OCI-LY3 (cell line): Measurements from ENCODE around the gene COL4A6.

Source experiments
- H2AFZ ChIP-seq: fragments of 200-600, 300-600 bp; shearing (Covaris generic); 2 replicates; pipeline ENCODE4 v1.6.0; 2014; ENCODE audit warnings: antibody characterized with exemption, low read depth, low read length
- H3K27ac ChIP-seq: fragments of 200-600, 300-600 bp; sonication (generic); 2 replicates; pipeline ENCODE4 v1.5.1; 2014; ENCODE audit warnings: mild to moderate bottlenecking, low read length, moderate library complexity, mixed read lengths
- H3K27me3 ChIP-seq: fragments of 200-600, 300-600 bp; sonication (generic); 2 replicates; pipeline ENCODE4 v1.6.1; 2014; ENCODE audit warnings: low read depth, low read length, mixed read lengths
- H3K36me3 ChIP-seq: fragments of 200-600, 300-600 bp; sonication (generic); replicated peaks from 2 replicates; pipeline ENCODE3; 2014; ENCODE audit warnings: low read depth, low read length, mixed read lengths
- H3K4me1 ChIP-seq: fragments of 300-600, 200-600 bp; sonication (generic); 2 replicates; pipeline ENCODE4 v1.6.1; 2014; ENCODE audit warnings: low read length, mixed read lengths
- H3K4me2 ChIP-seq: fragments of 200-600, 300-600 bp; sonication (generic); 2 replicates; pipeline ENCODE4 v1.6.1; 2014; ENCODE audit warnings: low read length, mixed read lengths
- H3K4me3 ChIP-seq: fragments of 300-600, 200-600 bp; sonication (generic); 2 replicates; pipeline ENCODE4 v1.5.1; 2014; ENCODE audit warnings: antibody characterized with exemption, mild to moderate bottlenecking, low read length, moderate library complexity
- H3K79me2 ChIP-seq: fragments of 300-600, 200-600 bp; shearing (Covaris generic); 2 replicates; pipeline ENCODE4 v1.6.1; 2014; ENCODE audit warnings: mild to moderate bottlenecking, low read length, mixed read lengths
- H3K9ac ChIP-seq: fragments of 300-600, 200-600 bp; shearing (Covaris generic); 2 replicates; pipeline ENCODE4 v1.6.0; 2014; ENCODE audit warnings: mild to moderate bottlenecking, low read length, moderate library complexity
- H3K9me3 ChIP-seq: fragments of 200-600, 300-600 bp; shearing (Covaris generic); 2 replicates; pipeline ENCODE4 v1.6.1; 2014; ENCODE audit warnings: low read length, mixed read lengths; ENCODE audit not compliant: insufficient read depth
- H4K20me1 ChIP-seq: fragments of 200-600, 300-600 bp; sonication (generic); 2 replicates; pipeline ENCODE4 v1.6.1; 2016; ENCODE audit warnings: low read length, mixed read lengths; ENCODE audit not compliant: insufficient read depth
- CTCF ChIP-seq: fragments of 200-600, 300-600 bp; sonication (generic); IDR thresholded peaks from 2 replicates; pipeline ENCODE4 v1.5.1; 2014; ENCODE audit warnings: antibody characterized with exemption, low read length, low read depth
- EZH2phosphoT487 ChIP-seq: fragments of 200-600 bp; shearing (Covaris generic); IDR thresholded peaks from 2 replicates; pipeline ENCODE4 v1.6.1; 2018; ENCODE audit warnings: antibody characterized with exemption, mixed run types, low read depth

COL4A6 gene

GRCh38 chrX:108167211-108167872 lies 270.9 kb downstream of the COL4A6 start:
- Histone ChIP-seq H3K79me2 (no peaks in the 10 kb centered on the region), H3K4me3 (no peak overlapping the region), H3K27me3 (no peaks in the 10 kb centered on the region), H2AFZ (no peak overlapping the region), H3K27ac (no peak overlapping the region), H3K4me1 (no peaks in the 10 kb centered on the region), H3K9ac (no peak overlapping the region), H3K4me2 (no peak overlapping the region), H3K36me3 (no peaks in the 10 kb centered on the region), H3K9me3 (no peaks in the 10 kb centered on the region), H4K20me1 (no peaks in the 10 kb centered on the region)
- TF ChIP-seq EZH2phosphoT487, result no peak
- no peak for TF ChIP-seq CTCF

- Histone ChIP-seq H3K27me3 (no peaks in the 10 kb centered on the region), H3K9me3 (no peaks in the 10 kb centered on the region), H3K27ac (no peak overlapping the region), H3K4me3 (no peak overlapping the region), H3K4me1 (no peaks in the 10 kb centered on the region), H3K4me2 (no peak overlapping the region), H2AFZ (no peak overlapping the region), H3K36me3 (no peaks in the 10 kb centered on the region), H3K9ac (no peak overlapping the region), H4K20me1 (no peaks in the 10 kb centered on the region), H3K79me2 (no peaks in the 10 kb centered on the region)
- TF ChIP-seq EZH2phosphoT487, result no peak
- TF ChIP-seq CTCF, result peak; percentile 34; the same call in 1 of the 2 replicates
Measured at GRCh38 chrX:108165383-108166111, 272.7 kb downstream of the COL4A6 start.

- no peaks in the 10 kb centered on the region for H3K36me3 ChIP-seq
- H3K9me3 ChIP-seq, result no peaks in the 10 kb centered on the region
- no peak overlapping the region for H3K4me3 ChIP-seq
- no peaks in the 10 kb centered on the region for H4K20me1 ChIP-seq
- H3K27me3 ChIP-seq, result no peaks in the 10 kb centered on the region
- TF ChIP-seq CTCF (no peak), EZH2phosphoT487 (no peak)
- H3K9ac ChIP-seq, result no peak overlapping the region
- H3K27ac ChIP-seq, result no peak overlapping the region
- no peaks in the 10 kb centered on the region for H3K4me1 ChIP-seq
- H3K79me2 ChIP-seq, result no peaks in the 10 kb centered on the region
- no peak overlapping the region for H3K4me2 ChIP-seq
- H2AFZ ChIP-seq, result no peak overlapping the region
Measured at GRCh38 chrX:108163333-108164082, 274.7 kb downstream of the COL4A6 start.

- H4K20me1 ChIP-seq, result no peaks in the 10 kb centered on the region
- no peaks in the 10 kb centered on the region for H3K27me3 ChIP-seq
- no peaks in the 10 kb centered on the region for H3K4me1 ChIP-seq
- H2AFZ ChIP-seq, result no peak overlapping the region
- no peak overlapping the region for H3K4me2 ChIP-seq
- no peak overlapping the region for H3K27ac ChIP-seq
- TF ChIP-seq CTCF (no peak), EZH2phosphoT487 (no peak)
- H3K79me2 ChIP-seq, result no peaks in the 10 kb centered on the region
- no peak overlapping the region for H3K4me3 ChIP-seq
- H3K9me3 ChIP-seq, result no peaks in the 10 kb centered on the region
- H3K9ac ChIP-seq, result no peak overlapping the region
- no peaks in the 10 kb centered on the region for H3K36me3 ChIP-seq
Measured at GRCh38 chrX:108162265-108162664, 276.0 kb downstream of the COL4A6 start.
